HepG2 (cell line): Measurements from ENCODE around the gene ACE. TPM values are rescaled to one million over a fixed set of nuclear protein-coding genes. Genes with fewer than 3 reads are reported as not detected.

Source experiments
- EEA1 ChIP-seq: sonication (generic); formaldehyde crosslinking; IDR thresholded peaks from 2 replicates; pipeline ENCODE4 v1.5.1; 2020; ENCODE audit warnings: mild to moderate bottlenecking, missing genetic modification reagents, borderline replicate concordance
- IRX3 ChIP-seq: sonication (generic); formaldehyde crosslinking; IDR thresholded peaks from 2 replicates; pipeline ENCODE4 v1.8.1; 2023; ENCODE audit warnings: mild to moderate bottlenecking, low read depth, missing genetic modification reagents, borderline replicate concordance
- KAT8 ChIP-seq: IDR thresholded peaks from 2 replicates; pipeline ENCODE4 v1.6.1; 2016; ENCODE audit warnings: missing genetic modification reagents, missing compliant biosample characterization
- KMT2A ChIP-seq: sonication (generic); formaldehyde crosslinking; IDR thresholded peaks from 2 replicates; pipeline ENCODE4 v1.4.0; 2020; ENCODE audit warnings: missing genetic modification reagents
- NKX3-1 ChIP-seq: sonication (generic); formaldehyde crosslinking; IDR thresholded peaks from 2 replicates; pipeline ENCODE4 v1.5.0; 2020; ENCODE audit warnings: missing genetic modification reagents
- PAWR ChIP-seq: sonication (generic); formaldehyde crosslinking; IDR thresholded peaks from 2 replicates; pipeline ENCODE4 v1.4.0; 2020; ENCODE audit warnings: missing genetic modification reagents, mild to moderate bottlenecking, borderline replicate concordance
- RXRB ChIP-seq: IDR thresholded peaks from 2 replicates; pipeline ENCODE4 v1.6.1; 2016; ENCODE audit warnings: borderline replicate concordance, missing genetic modification reagents, missing compliant biosample characterization
- SETDB1 ChIP-seq: sonication (generic); formaldehyde crosslinking; IDR thresholded peaks from 2 replicates; pipeline ENCODE4 v1.5.1; 2020; ENCODE audit warnings: missing genetic modification reagents, mild to moderate bottlenecking, borderline replicate concordance
- THYN1 ChIP-seq: sonication (generic); formaldehyde crosslinking; IDR thresholded peaks from 2 replicates; pipeline ENCODE4 v1.8.1; 2023; ENCODE audit warnings: low read depth, mild to moderate bottlenecking, moderate library complexity, missing genetic modification reagents, borderline replicate concordance
- ZBTB38 ChIP-seq: sonication (generic); formaldehyde crosslinking; IDR thresholded peaks from 2 replicates; pipeline ENCODE4 v1.5.1; 2020; ENCODE audit warnings: mild to moderate bottlenecking, missing genetic modification reagents
- ZFP82 ChIP-seq: sonication (generic); formaldehyde crosslinking; IDR thresholded peaks from 2 replicates; pipeline ENCODE4 v1.5.1; 2020; ENCODE audit warnings: mild to moderate bottlenecking, missing genetic modification reagents, borderline replicate concordance
- ZNF20 ChIP-seq: sonication (generic); formaldehyde crosslinking; IDR thresholded peaks from 2 replicates; pipeline ENCODE4 v1.4.0; 2020; ENCODE audit warnings: mild to moderate bottlenecking, moderate library complexity, missing genetic modification reagents
- ZNF34 ChIP-seq: sonication (generic); formaldehyde crosslinking; IDR thresholded peaks from 2 replicates; pipeline ENCODE4 v1.4.0; 2020; ENCODE audit warnings: mild to moderate bottlenecking, missing genetic modification reagents, borderline replicate concordance
- ZNF354B ChIP-seq: sonication (generic); formaldehyde crosslinking; IDR thresholded peaks from 2 replicates; pipeline ENCODE4 v1.8.0; 2022; ENCODE audit warnings: mild to moderate bottlenecking, missing genetic modification reagents
- ZNF484 ChIP-seq: sonication (generic); formaldehyde crosslinking; IDR thresholded peaks from 2 replicates; pipeline ENCODE4 v1.5.1; 2020; ENCODE audit warnings: mild to moderate bottlenecking, low read depth, missing genetic modification reagents, borderline replicate concordance
- ZNF501 ChIP-seq: sonication (generic); formaldehyde crosslinking; IDR thresholded peaks from 2 replicates; pipeline ENCODE4 v1.5.1; 2020; ENCODE audit warnings: mild to moderate bottlenecking, moderate library complexity, missing genetic modification reagents
- ZNF564 ChIP-seq: sonication (generic); formaldehyde crosslinking; IDR thresholded peaks from 2 replicates; pipeline ENCODE4 v1.8.1; 2023; ENCODE audit warnings: mild to moderate bottlenecking, missing genetic modification reagents
- ZNF780A ChIP-seq: sonication (generic); formaldehyde crosslinking; IDR thresholded peaks from 2 replicates; pipeline ENCODE4 v1.8.0; 2022; ENCODE audit warnings: mild to moderate bottlenecking, missing genetic modification reagents, moderate library complexity
- ZNF781 ChIP-seq: sonication (generic); formaldehyde crosslinking; IDR thresholded peaks from 2 replicates; pipeline ENCODE4 v1.5.1; 2020; ENCODE audit warnings: borderline replicate concordance, mild to moderate bottlenecking, missing genetic modification reagents; ENCODE audit errors: not compliant biosample characterization
- ZNF788 ChIP-seq: sonication (generic); formaldehyde crosslinking; IDR thresholded peaks from 2 replicates; pipeline ENCODE4 v1.5.0; 2020; ENCODE audit warnings: mild to moderate bottlenecking, missing genetic modification reagents, borderline replicate concordance
- ZNF816 ChIP-seq: sonication (generic); formaldehyde crosslinking; IDR thresholded peaks from 2 replicates; pipeline ENCODE4 v1.8.0; 2022; ENCODE audit warnings: missing genetic modification reagents, mild to moderate bottlenecking, borderline replicate concordance
- polyA plus RNA-seq, 8 experiments: library from polyadenylated mRNA; depleted of rRNA in 3 of 8; stranded (reverse) in 7 of 8; unstranded in 1 of 8; fragments of >200 nt; fragmentation: Illumina TruSeq in 4 of 8; extraction: Trizol in 4 of 8; gene quantifications; 2 replicates each; pipeline versions ENCODE4 v1.2.1 to v1.2.3, GENCODE V29; 2011 to 2016; ENCODE audit warnings: low read depth in 4 of 8, missing spikeins in 1 of 8, mixed read lengths in 1 of 8; ENCODE audit not compliant: insufficient read depth in 1 of 8
- total RNA-seq, 5 experiments: library from RNA; depleted of rRNA; stranded (reverse); fragments of >200 nt; fragmentation: Illumina TruSeq; extraction: Trizol; gene quantifications; 2 replicates each; pipeline ENCODE4 v1.2.3, GENCODE V29; 2016; ENCODE audit warnings: low read depth in 1 of 5
- TF ChIP-seq, protein P1 (sequence below): sonication (generic); formaldehyde crosslinking; IDR thresholded peaks from 2 replicates; pipeline ENCODE4 v1.4.0; 2020; ENCODE audit warnings: mild to moderate bottlenecking, missing genetic modification reagents
- TF ChIP-seq, protein P2 (sequence below): IDR thresholded peaks from 2 replicates; pipeline ENCODE4 v1.6.1; 2016; ENCODE audit warnings: low read depth, borderline replicate concordance
- TF ChIP-seq, protein P3 (sequence below): sonication (generic); formaldehyde crosslinking; IDR thresholded peaks from 2 replicates; pipeline ENCODE4 v1.5.1; 2020; ENCODE audit warnings: missing genetic modification reagents, mild to moderate bottlenecking, borderline replicate concordance
- TF ChIP-seq, protein P4 (sequence below): sonication (generic); formaldehyde crosslinking; IDR thresholded peaks from 2 replicates; pipeline ENCODE4 v1.8.0; 2023; ENCODE audit warnings: mild to moderate bottlenecking, missing genetic modification reagents

Gene ACE
- total and polyA plus RNA-seq, 2 of the 13 experiments (the other 11 are each of a cell fraction or from before 2014, with no cell fraction given) = 0.08 to 0.13 TPM

DNA sequence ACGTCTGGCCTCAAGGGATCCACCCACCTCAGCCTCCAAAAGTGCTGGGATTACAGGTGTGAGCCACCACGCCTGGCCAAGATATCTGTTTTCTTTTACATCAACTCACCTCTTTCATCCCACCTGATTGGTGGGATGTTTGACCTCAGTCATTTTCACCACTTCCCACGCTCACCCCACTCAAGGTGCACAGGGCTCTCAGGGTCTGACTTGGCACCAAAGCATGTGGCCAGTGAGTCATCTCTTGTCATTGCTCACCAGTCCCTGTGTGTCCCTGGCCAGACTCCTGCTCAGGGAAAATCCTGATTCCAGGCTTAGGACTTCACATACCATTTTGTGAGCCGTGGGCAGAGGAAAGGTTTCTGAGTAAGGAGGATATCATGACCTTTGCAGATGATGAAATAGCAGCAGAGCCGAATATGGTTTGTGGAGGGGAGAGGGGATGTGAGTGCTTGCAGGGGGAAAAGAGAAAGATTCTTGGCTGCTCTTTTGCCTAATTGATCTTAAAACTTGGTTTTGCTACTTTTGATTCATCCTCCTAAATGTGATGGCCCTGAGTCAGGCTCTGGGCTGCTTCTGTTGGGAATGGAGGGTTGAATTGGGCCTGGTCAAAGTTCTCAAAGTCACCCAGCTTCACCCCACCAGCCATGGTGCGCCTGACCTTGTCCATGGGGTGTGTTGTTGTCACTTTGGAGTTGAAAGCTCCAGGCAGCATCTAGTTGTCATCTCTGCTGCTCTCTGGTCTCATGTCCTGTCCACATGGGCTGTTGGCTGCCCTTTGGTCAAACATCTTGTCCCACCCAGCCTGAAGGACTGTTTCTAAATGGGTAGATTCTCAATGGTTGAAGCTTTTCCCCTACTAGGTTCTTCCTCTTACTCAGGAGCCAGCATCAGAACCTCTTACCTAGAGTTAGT, 40.3 kb downstream of the ACE start (continued):
- TF ChIP-seq, protein P1, sequence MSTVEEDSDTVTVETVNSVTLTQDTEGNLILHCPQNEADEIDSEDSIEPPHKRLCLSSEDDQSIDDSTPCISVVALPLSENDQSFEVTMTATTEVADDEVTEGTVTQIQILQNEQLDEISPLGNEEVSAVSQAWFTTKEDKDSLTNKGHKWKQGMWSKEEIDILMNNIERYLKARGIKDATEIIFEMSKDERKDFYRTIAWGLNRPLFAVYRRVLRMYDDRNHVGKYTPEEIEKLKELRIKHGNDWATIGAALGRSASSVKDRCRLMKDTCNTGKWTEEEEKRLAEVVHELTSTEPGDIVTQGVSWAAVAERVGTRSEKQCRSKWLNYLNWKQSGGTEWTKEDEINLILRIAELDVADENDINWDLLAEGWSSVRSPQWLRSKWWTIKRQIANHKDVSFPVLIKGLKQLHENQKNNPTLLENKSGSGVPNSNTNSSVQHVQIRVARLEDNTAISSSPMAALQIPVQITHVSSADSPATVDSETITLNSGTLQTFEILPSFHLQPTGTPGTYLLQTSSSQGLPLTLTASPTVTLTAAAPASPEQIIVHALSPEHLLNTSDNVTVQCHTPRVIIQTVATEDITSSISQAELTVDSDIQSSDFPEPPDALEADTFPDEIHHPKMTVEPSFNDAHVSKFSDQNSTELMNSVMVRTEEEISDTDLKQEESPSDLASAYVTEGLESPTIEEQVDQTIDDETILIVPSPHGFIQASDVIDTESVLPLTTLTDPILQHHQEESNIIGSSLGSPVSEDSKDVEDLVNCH = no peak
- TF ChIP-seq ZNF34 (no peak), ZNF484 (CRISPR knock-in tag) (no peak), ZNF564 (CRISPR knock-in tag) (no peak), ZNF781 (CRISPR knock-in tag) (no peak), KAT8 (CRISPR knock-in tag) (0 out of 2 replicates have a peak, but pooled peaks have one; percentile 23), IRX3 (CRISPR knock-in tag) (no peak), EEA1 (CRISPR knock-in tag) (no peak), ZBTB38 (CRISPR knock-in tag) (no peak), ZNF501 (CRISPR knock-in tag) (peak; percentile 54), PAWR (CRISPR knock-in tag) (no peak), ZNF780A (CRISPR knock-in tag) (no peak), THYN1 (no peak), ZNF354B (no peak), ZNF816 (CRISPR knock-in tag) (0 out of 2 replicates have a peak, but pooled peaks have one; percentile 69), ZFP82 (CRISPR knock-in tag) (no peak), ZNF20 (no peak), KMT2A (no peak), ZNF788 (CRISPR knock-in tag) (no peak), NKX3-1 (CRISPR knock-in tag) (no peak), RXRB (CRISPR knock-in tag) (peak; percentile 99), SETDB1 (CRISPR knock-in tag) (no peak)
- TF ChIP-seq, protein P2, sequence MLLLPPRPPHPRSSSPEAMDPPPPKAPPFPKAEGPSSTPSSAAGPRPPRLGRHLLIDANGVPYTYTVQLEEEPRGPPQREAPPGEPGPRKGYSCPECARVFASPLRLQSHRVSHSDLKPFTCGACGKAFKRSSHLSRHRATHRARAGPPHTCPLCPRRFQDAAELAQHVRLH (CRISPR knock-in tag) = no peak
- TF ChIP-seq, protein P3, sequence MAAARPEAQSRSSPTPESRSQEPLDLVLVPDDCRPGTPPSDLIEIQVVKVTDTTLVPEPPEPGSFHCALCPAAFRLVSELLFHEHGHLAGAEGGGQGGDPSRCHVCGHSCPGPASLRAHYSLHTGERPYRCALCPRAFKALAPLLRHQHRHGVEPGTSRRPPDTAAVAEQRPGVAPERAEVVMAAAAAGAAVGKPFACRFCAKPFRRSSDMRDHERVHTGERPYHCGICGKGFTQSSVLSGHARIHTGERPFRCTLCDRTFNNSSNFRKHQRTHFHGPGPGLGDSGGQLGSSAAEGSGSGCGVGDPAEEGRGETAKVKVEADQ = no peak
- TF ChIP-seq, protein P4, sequence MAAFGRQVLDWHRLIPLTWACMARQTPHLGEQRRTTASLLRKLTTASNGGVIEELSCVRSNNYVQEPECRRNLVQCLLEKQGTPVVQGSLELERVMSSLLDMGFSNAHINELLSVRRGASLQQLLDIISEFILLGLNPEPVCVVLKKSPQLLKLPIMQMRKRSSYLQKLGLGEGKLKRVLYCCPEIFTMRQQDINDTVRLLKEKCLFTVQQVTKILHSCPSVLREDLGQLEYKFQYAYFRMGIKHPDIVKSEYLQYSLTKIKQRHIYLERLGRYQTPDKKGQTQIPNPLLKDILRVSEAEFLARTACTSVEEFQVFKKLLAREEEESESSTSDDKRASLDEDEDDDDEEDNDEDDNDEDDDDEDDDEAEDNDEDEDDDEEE = no peak; the same call in 1 of the 2 replicates
